ENCODE results near the gene ZNF697. TPM values are rescaled to one million over a fixed set of nuclear protein-coding genes. Genes with fewer than 3 reads are reported as not detected.

ZNF697 gene
- total RNA-seq, 4 donors from 2014 or later: 6.4 to 12.7 (median 10.2) TPM

GRCh38 chr1:119636491-119637089 lies 11.5 kb downstream of the ZNF697 start:
- no peak for TF ChIP-seq CTCF (IDR thresholded peaks at IDR 0.05; ENCODE audit: low read depth)

- TF ChIP-seq CTCF (IDR thresholded peaks at IDR 0.05; ENCODE audit: low read depth): no peak
These were observed 12.2 kb downstream of the ZNF697 start for GRCh38 chr1:119635811-119636390.

- no peak for TF ChIP-seq CTCF (IDR thresholded peaks at IDR 0.05; ENCODE audit: low read depth)
These were observed 14.1 kb downstream of the ZNF697 start for GRCh38 chr1:119634016-119634415.

- no peak for TF ChIP-seq CTCF (IDR thresholded peaks at IDR 0.05; ENCODE audit: low read depth)
These were observed 14.5 kb downstream of the ZNF697 start for GRCh38 chr1:119633575-119633974.

GRCh38 chr1:119632841-119633240 lies 15.2 kb downstream of the ZNF697 start:
- no peak for TF ChIP-seq CTCF (IDR thresholded peaks at IDR 0.05; ENCODE audit: low read depth)

- TF ChIP-seq CTCF (IDR thresholded peaks at IDR 0.05; ENCODE audit: low read depth): no peak
These were observed 16.0 kb downstream of the ZNF697 start for GRCh38 chr1:119632103-119632490.

- no peak for TF ChIP-seq CTCF (IDR thresholded peaks at IDR 0.05; ENCODE audit: low read depth)
These were observed 16.5 kb downstream of the ZNF697 start for GRCh38 chr1:119631433-119632102.
